HG03064 (cell line): ENCODE data around the gene AHCYL2.
"Not testable (repeated sequence)": the region's sequence is repeated elsewhere in the genome, so short reads cannot be mapped to it uniquely, and the experiment has no call there.

Experiments used
- ATAC-seq: cut with Tn5 transposase; IDR thresholded peaks from one replicate; pipeline ENCODE4 v1.9.1; 2021; ENCODE audit warnings: low read depth; ENCODE audit not compliant: unreplicated experiment

AHCYL2 gene

DNA sequence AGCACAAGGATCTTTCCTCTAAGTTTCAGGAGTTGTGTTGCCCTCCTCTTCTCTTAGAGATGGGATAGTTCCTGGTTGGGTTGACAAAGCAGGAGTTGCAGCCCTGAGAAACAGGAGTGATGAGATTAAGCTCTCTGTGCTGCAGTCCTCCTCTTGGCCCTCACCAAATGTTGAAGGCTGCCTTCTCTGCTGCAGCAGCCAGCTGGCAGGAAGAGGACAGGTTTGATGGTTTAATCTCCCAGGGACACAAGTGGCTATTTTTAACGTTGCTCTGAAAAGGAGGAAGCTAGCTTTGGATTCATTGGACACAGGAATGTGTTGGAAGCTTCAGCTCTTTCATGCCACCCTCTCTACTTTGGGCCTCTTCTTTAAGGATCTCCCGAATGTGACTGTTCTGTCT, 218.8 kb downstream of the AHCYL2 start:
- no peak for ATAC-seq

DNA sequence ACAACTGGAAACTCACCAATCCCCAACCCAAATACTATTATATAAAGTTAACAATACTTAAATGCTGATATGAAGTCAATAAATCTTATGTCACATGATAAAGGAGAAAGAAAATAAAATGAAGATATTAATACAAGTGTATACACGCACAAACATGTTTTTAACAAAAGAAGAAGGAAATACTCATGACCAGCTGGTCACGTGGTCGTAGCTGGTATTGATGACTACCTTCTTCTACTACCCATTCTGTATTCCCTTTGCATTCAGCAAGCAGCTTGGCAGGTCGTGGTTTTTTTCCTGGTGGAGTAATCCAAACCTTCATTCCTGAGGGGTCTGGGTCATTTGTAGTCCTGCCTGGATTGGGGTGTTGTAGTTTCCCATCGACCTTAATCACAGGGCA, 219.9 kb downstream of the AHCYL2 start:
- not testable (repeated sequence) for ATAC-seq

DNA sequence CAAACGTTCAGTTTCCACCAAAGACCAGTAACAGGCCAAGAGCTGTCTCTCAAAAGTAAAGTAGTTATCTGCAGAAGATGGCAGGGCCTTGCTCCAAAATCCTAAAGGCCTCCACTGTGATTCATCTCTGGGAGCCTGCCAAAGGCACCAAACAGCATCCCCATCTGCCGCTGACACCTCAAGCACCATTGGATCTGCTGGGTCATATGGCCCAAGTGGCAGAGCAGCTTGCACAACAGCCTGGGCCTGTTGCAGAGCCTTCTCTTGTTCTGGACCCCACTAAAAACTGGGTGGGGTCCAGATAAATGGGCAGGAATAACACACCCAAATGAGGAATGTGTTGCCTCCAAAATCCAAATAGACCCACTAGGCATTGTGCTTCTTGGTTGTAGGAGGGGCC, 222.1 kb downstream of the AHCYL2 start:
- ATAC-seq: not testable (repeated sequence)

DNA sequence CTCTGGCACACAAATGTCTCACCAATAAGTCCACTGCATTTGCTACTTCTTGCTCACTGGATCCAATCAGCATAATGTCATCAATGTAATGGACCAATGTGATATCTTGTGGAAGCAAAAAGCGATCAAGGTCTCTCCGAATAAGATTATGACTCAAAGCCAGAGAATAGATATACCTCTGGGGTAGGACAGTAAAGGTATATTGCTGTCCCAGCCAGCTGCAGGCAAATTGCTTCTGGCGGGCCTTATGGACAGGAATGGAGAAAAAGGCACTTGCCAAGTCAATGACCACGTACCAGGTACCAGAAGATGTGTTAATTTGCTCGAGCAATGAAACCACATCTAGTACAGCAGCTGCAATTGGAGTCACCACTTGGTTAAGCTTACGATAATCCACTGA, 222.6 kb downstream of the AHCYL2 start:
- not testable (repeated sequence) for ATAC-seq

DNA sequence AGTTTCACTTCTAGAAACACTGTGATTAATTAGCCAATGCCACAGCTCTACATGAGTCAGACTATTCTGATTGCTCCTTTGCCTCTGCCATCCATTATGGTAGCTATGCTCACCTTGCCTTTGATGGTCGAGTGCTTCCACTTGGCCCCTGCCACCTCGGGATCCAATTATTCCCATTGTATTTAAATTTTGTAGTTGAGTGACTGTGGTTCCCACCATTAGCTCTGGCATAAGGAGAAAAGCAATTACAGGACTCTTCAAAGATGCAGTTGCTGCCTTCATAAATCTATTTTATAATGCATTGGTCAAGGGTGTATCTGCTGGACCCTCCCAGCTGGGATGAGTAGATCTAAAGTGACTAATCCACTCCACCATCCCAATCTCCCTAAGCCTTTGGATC, 223.8 kb downstream of the AHCYL2 start:
- not testable (repeated sequence) for ATAC-seq

DNA sequence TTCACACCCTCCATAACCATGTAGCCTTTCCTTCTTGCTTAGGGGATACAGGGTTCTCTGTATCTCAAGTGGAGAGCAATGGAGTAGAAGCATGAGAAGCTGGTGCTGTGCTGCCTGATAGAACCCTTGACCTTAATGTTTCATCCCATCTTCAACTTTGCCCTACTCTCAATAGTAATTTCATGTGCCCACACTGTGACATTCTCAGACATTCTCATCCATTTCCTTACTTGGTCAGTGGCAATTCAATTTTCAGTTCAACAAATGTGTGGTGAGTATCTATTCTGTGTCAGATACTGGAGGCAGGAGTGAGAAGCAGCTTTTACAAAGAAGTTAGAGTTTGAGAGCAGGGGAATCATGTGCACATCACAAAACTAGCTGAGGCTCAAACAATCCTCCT, 225.5 kb downstream of the AHCYL2 start:
- ATAC-seq: no peak

DNA sequence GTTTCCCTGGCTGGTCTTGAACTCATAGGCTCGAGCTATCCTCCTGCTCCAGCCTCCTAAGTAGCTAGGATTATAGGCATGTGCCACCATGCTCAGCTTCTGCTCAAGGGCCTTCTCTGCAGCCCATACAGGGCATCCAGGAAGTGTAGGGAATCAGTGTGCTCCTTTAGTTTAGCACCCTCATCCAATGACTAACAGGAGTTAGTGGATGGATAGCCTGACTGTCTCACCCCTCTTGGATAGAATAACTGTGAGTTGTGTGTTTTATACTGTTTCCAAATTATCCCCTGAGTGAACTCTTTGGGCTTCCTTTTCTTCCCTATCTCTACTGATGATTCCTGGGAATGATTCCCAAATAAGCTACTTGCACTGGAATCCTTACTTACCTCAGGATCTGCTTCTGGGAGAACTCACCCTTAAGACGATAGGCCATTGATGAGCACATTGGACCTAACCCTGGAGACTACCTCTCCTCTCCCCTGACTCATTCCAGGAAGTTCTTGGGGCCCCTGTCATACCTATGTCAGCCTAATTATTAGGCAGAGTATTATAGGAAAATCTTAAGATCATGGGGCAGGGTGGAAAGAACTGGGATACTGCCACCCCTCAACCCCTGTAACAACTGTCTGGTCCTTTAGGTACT, 227.9 kb downstream of the AHCYL2 start:
- no peak for ATAC-seq

DNA sequence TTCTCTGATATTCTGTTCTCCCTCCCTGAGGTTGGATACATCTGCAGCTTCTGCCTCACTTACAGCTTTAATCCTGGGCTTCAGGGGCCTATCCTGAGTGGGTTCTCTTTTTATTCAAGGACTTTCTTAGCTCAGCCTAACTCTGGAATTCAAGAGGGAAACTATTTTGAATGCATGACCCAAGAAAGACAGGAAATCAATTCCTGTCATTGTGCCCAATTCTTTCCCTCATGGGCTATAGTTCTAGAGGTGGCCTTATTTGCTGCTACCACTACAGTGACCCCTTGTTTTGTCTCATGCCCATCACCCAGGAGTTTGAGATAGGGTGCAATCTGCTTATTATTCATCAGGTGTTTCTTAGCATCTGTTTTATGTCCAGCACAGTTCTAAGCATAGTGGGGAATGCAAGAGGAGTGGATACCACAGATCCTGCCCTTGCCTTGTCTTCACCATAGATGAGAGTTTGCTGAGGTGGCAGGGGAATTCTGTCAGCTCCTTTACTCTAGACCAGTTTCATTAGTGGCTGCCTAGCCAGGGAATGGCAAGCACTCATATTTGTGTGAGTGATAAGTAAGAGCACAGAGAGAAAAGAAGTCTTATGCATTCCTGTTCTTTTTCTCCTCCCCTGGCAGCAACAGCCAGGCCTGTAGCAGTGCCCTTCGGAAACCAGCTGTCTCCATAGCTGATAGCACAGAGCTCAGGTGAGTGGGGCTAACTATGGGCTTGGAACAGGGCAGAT, 228.8 kb downstream of the AHCYL2 start:
- no peak for ATAC-seq

DNA sequence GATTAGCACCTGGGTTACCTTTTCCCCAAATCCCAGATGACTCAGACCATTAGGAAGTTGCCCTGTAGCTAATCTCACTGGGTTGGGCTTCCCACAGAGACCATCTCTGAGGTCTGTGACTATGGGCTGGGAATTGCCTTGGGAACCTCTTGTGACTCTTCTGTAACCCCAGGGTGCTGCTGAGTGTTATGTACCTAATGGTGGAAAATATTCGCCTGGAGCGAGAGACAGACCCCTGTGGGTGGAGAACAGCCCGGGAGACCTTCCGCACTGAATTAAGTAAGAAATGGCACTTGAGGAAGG, 229.4 kb downstream of the AHCYL2 start:
- no peak for ATAC-seq

DNA sequence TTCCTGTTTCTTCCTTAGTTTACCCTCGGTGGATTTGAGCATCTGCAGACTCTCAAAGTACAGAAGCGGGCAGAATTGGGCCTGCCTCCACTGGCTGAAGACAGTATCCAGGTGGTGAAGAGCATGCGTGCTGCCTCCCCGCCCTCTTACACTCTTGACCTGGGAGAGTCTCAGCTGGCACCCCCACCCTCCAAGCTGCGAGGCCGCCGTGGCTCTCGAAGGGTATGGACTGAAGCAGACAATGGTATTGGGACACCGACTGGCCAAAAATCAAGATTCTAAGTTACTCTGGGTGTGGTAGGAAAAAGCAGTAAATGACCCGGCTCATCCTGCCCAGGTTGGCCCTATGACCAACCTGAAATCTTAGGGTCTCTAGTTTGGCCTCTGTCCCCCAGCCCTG, 231.6 kb downstream of the AHCYL2 start:
- no peak for ATAC-seq

DNA sequence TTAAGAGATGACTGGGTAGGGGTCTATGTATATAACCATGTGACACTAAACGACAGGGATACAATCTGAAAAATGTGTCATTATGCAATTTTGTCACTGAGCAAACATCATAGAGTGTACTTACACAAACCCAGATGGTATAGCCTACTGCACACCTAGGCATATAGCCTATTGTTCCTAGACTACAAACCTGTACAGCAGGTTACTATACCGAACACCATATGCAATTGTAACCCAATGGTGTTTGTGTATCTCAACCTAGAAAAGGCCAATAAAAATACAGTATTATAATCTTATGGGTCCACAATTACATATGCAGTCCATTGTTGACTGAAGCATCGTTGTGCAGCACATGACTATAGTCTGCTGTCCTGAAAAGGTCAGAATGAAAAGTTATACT, 232.3 kb downstream of the AHCYL2 start:
- ATAC-seq: no peak

DNA sequence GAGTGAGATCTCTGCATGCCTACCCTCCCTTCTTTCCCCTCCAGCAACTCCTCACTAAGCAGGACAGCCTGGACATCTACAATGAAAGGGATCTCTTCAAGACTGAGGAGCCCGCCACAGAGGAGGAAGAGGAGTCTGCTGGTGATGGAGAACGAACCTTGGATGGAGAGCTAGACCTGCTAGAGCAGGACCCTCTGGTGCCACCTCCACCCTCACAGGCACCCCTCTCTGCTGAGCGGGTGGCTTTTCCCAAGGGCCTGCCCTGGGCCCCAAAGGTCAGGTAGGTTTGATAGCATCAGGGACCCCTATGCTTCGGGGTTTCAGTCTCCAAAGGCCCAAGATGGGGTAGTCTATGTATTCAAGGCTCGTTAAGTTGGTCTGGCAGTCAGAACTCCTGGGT, 233.3 kb downstream of the AHCYL2 start:
- no peak for ATAC-seq

DNA sequence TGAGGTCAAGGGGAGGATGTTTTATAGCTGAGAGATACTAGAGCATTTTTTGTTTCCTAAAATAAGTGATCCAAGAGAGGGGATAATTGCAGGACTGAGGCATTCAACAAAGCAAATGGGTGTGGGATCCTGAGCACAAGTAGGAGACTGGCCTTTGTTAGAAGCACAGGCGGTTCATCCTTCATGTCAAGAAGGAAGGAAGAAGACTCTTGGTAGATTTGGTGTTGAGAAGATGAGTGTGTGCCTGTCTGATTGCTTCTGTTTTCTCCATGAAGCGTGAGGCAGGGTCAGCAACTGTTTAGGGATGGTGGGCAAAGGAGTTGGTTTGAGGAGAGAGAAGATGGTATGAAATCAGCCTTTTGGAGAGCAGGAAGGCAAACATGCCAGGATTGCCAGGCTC, 237.0 kb downstream of the AHCYL2 start:
- no peak for ATAC-seq

DNA sequence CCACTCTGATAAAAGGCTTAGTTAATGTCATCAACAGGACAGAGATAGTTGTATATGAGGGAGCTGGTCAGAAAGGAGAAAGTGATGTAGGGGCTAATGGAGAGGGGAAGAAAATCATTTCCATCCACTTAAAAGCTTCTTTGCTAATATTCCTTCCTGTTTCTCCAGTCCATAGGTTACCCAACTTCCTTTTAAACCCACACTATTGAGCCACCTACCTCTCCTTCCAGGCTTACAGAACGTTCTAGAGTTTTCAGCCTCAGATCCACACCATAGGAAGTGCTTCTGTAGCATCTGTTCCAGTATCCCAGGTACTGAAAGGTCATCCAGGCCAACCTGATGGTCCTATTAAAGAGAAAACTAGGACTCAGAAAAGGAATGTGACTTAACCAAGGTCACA, 237.6 kb downstream of the AHCYL2 start:
- ATAC-seq: no peak

DNA sequence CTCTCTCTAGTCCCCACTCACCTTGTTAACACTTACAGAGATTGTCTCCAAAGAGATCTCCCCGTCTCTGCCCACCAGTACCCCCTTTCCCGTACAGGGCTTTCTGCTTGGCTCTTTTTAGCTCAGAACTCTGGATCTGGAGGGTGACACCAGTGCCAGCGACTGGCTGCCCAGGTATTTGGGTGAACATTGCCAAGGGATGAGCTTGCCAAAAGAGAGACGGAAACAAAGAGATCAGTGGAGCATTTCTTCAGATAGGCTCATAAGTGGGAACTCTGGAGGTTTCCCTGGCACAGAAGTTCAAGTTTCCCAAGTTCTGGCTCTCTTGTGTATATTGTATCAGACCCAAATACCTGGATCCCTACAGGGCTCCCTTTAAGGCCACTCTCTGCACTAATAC, 239.4 kb downstream of the AHCYL2 start:
- no peak for ATAC-seq

DNA sequence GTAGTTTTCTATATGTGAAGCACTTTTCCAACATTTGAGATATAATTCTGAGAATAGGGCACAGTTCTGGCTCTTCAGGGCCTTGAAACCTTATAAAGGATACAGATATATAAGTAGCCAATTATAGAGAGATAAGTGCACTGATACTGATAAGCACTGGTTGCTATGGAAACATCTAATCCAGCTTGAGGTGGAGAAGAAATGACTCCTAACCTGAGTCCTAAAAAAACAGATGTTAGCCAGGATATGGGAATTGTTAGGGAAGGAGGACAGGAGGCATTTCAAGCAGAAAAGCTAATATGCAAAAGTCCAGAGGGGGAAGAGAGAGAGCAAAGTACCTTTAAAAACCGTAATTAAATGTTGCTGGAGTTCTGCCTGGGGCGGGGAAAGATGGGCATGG, 240.2 kb downstream of the AHCYL2 start:
- ATAC-seq: no peak

DNA sequence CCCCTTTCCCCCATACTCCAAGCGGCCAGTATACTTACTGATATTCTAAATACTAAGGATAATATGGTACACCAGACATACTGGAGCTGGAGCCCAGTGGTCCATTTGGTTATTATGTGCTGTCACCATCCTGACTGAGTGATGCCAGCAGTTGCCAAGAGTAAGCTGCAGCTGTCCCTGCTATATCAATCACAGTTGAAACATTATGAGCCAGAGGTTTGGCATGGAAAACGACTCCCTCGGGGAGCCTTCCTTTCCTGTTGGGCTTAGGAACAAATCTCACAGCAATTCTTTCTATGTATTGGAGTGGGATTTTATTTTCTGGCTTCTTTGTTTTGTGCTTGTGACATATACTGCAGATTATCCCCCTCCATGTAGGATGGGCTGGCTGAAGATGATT, 242.0 kb downstream of the AHCYL2 start:
- ATAC-seq: no peak

DNA sequence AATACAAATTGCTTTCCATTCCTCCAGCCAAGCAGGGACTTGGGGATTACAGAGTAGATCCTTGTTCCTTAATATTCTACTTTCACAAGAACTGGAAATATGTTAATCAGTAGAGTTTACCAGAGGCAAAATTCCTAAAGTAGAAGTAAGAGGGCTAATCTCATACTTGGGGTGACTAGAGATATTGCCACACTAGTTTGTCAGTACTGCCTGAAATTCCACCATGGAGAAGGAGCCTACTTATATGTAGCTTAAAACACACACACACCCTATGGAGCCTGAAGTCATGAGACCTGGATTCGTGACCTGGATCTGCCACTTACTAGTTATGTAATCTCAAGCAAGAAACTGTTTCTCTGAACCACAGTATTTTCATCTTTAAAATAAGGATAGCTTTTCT, 243.3 kb downstream of the AHCYL2 start:
- ATAC-seq: no peak

DNA sequence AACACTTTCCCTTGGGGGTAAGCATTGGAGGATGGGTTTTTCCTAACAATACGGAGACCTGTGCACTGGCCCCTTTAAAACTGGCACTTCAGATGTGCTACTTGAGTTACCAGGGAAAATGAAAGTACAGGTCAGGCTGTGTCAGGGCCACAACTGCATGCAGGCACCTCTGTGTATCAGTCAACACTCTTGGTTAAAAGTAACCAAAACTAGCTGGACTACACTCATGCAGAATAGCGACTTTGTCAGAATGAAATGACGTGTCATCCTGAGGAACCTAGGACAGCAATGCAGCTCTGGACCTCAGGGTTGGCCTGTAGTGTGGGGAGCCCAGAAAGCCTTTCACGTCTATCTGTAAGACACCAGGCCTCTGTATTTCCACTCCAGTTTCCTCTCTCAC, 243.7 kb downstream of the AHCYL2 start:
- no peak for ATAC-seq

DNA sequence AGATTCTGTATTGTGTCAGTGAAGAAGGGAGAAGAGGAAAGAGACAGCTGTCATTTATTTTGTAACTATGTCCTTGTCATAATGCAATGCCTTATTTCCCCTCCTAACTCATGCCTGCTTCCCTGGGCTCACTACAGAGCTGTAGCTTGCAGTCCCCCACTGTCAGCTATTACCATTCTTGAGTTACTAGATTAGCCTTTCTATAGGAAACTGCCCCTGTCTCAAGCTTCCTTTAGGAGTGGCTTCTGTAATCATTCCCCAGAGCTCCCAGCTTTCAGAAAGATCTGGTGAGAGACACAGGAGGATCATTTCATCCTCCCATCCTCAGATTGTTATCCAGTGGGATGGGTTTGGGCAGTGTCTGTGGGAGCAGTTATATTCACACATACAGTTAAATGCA, 245.1 kb downstream of the AHCYL2 start:
- ATAC-seq: no peak

DNA sequence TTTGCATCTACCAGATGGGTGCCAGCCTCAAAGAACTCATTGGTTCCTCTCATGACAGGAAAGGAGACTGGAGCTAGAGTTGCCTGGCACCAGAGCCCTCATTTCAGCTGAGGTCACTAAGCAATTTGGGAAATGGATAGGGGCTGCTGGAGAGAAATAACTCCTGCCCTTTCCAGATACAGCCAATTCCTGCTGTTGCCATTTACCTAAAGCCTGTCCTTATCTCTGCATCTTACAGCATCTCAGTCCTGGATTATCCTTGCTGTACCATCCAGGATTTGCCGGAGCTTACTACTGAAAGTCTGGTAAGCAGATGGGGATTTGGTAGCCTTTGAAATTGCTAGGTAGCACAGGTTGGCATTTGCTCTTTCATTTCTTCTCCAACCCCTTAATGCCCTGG, 245.6 kb downstream of the AHCYL2 start:
- ATAC-seq: no peak

DNA sequence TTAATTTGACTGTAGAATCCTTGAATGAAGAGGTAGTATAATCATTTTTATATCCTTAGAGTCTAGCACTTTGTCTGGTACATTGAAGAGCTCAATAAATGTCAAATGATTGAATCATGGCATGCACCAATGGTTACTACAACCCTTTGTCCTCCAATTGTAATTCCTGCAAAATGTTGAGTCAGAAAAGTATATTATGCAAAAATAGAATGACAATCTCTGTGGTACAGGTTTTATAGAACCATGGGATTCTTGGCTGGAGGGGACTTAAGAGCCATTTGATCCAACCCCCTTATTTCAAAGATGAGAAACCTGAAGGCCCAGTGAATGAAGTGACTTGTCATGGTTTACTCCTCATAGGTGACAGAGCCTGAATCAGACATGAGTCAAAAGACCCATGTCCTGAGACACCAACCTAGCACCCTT, 246.6 kb downstream of the AHCYL2 start:
- ATAC-seq: no peak

DNA sequence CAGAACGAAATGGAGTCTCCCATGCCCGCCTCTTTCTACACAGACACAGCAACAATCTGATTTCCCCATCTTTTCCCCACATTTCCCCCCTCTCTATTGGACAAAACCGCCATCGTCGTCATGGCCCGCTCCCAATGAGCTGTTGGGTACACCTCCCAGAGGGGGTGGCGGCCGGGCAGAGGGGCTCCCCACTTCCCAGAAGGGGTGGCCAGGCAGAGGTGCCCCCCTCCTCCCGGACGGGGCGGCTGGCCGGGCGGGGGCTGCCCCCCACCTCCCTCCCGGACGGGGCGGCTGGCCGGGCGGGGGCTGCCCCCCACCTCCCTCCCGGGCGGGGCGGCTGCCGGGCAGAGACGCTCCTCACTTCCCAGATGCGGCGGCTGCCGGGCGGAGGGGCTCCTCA, 251.1 kb downstream of the AHCYL2 start:
- ATAC-seq: not testable (repeated sequence)
